A673 (cell line): ENCODE data around the gene TMEM218. TPM values are rescaled to one million over a fixed set of nuclear protein-coding genes. Genes with fewer than 3 reads are reported as not detected.

ENCODE experiments used
- BruUV-seq: library from RNA; stranded (reverse); fragments of 400-500 nt; replicated peaks from 2 replicates; lab custom pipeline; 2021; lab: Mats Ljungman, UMichigan
- CTCF ChIA-PET: fragments of 300-600 bp; sonication (Branson Sonifier 250); formaldehyde crosslinking; loops from one replicate; lab custom pipeline; 2022; ENCODE audit warnings: antibody characterized with exemption; lab: Charles Lee
- POLR2A ChIA-PET: fragments of 300-600 bp; sonication (Branson Sonifier 250); formaldehyde crosslinking; loops from one replicate; lab custom pipeline; 2022; ENCODE audit warnings: antibody characterized with exemption; ENCODE audit not compliant: low non-redundant PET; lab: Charles Lee
- DNase-seq: peaks from one replicate; pipeline ENCODE4 v3.0.0-alpha.2; 2015; ENCODE audit warnings: low spot score
- H3K27ac ChIP-seq: fragments of 200-600 bp; sonication (generic); 2 replicates; pipeline ENCODE4 v1.5.1; 2016; ENCODE audit warnings: mixed run types, low read depth, mild to moderate bottlenecking, mixed read lengths, antibody characterized with exemption, low read length; ENCODE audit not compliant: poor library complexity, severe bottlenecking
- H3K27me3 ChIP-seq: fragments of 200-600 bp; sonication (generic); replicated peaks from 2 replicates; pipeline ENCODE4 v1.6.1; 2017; ENCODE audit warnings: mixed run types, low read depth, mild to moderate bottlenecking, mixed read lengths, antibody characterized with exemption, low read length; ENCODE audit not compliant: insufficient read depth, poor library complexity
- H3K36me3 ChIP-seq: fragments of 200-600 bp; sonication (generic); 2 replicates; pipeline ENCODE4 v1.6.1; 2016; ENCODE audit warnings: mixed run types, mild to moderate bottlenecking, mixed read lengths, antibody characterized with exemption, low read length; ENCODE audit not compliant: insufficient read depth, poor library complexity, severe bottlenecking
- H3K4me1 ChIP-seq: fragments of 200-600 bp; sonication (generic); 2 replicates; pipeline ENCODE4 v1.6.1; 2017; ENCODE audit warnings: mixed run types, mild to moderate bottlenecking, mixed read lengths, antibody characterized with exemption, low read length; ENCODE audit not compliant: insufficient read depth, poor library complexity, severe bottlenecking
- H3K4me3 ChIP-seq: fragments of 200-600 bp; sonication (generic); 2 replicates; pipeline ENCODE4 v1.5.1; 2016; ENCODE audit warnings: low read depth, mixed run types, mild to moderate bottlenecking, mixed read lengths, low read length; ENCODE audit not compliant: poor library complexity, severe bottlenecking
- H3K9me3 ChIP-seq: fragments of 200-600 bp; sonication (generic); 2 replicates; pipeline ENCODE4 v1.6.1; 2016; ENCODE audit warnings: mixed run types, low read depth, mild to moderate bottlenecking, mixed read lengths, antibody characterized with exemption, low read length; ENCODE audit not compliant: poor library complexity, severe bottlenecking
- EZH2 ChIP-seq: fragments of 200-600 bp; sonication (generic); IDR thresholded peaks from 2 replicates; pipeline ENCODE4 v1.6.1; 2017; ENCODE audit warnings: borderline replicate concordance, low read depth, mild to moderate bottlenecking, mixed read lengths, antibody characterized with exemption, low read length; ENCODE audit not compliant: poor library complexity, severe bottlenecking
- intact Hi-C: fragments of 100-400 bp; cut with micrococcal nuclease; formaldehyde crosslinking; loops from one replicate; pipeline ENCODE4 v1.10.0; 2022; ENCODE audit not compliant: unreplicated experiment
- total RNA-seq: library from RNA; stranded (reverse); gene quantifications from 2 replicates; pipeline ENCODE4 v1.2.3, GENCODE V29; 2021
- TF ChIP-seq, protein P1 (sequence below): fragments of 300-800, 200-600 bp; sonication (generic); conservative IDR thresholded peaks from 2 replicates; pipeline ENCODE4 v1.5.1; 2017; ENCODE audit warnings: low read depth, mild to moderate bottlenecking, antibody characterized with exemption, low read length, moderate library complexity, mixed read lengths

Gene TMEM218
- total RNA-seq, 1 experiment from 2014 or later, result 28.8 TPM

- Histone ChIP-seq H3K27ac (no peak overlapping the region), H3K27me3 (peaks cover 5% of the 10 kb centered on the region), H3K4me3 (no peak overlapping the region), H3K4me1 (peaks cover 7% of the 10 kb centered on the region), H3K9me3 (no peaks in the 10 kb centered on the region), H3K36me3 (no peaks in the 10 kb centered on the region)
- no peak for TF ChIP-seq EZH2
- TF ChIP-seq, protein P1, sequence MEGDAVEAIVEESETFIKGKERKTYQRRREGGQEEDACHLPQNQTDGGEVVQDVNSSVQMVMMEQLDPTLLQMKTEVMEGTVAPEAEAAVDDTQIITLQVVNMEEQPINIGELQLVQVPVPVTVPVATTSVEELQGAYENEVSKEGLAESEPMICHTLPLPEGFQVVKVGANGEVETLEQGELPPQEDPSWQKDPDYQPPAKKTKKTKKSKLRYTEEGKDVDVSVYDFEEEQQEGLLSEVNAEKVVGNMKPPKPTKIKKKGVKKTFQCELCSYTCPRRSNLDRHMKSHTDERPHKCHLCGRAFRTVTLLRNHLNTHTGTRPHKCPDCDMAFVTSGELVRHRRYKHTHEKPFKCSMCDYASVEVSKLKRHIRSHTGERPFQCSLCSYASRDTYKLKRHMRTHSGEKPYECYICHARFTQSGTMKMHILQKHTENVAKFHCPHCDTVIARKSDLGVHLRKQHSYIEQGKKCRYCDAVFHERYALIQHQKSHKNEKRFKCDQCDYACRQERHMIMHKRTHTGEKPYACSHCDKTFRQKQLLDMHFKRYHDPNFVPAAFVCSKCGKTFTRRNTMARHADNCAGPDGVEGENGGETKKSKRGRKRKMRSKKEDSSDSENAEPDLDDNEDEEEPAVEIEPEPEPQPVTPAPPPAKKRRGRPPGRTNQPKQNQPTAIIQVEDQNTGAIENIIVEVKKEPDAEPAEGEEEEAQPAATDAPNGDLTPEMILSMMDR, result no peak
- intact Hi-C loops, result no loop called here
- DNase-seq, result no peak
- no TSS peak for BruUV-seq
- ChIA-PET CTCF (interaction anchor here (1.8 to 4.6 kb wide), 2 partner anchors 16 to 49 kb away, joined by 4 to 34 read pairs; no protein-coding TSS in a partner anchor), POLR2A (no interaction called here)
Observed at GRCh38 chr11:125140233-125140632, 28.8 kb upstream of the TMEM218 start.

- peaks cover 7% of the 10 kb centered on the region for H3K27me3 ChIP-seq
- ChIA-PET CTCF (interaction anchor here (0.5 to 1.8 kb wide), 2 partner anchors 16 to 307 kb away, joined by 3 to 4 read pairs; no protein-coding TSS in a partner anchor), POLR2A (no interaction called here)
- peaks cover 7% of the 10 kb centered on the region for H3K4me1 ChIP-seq
- H3K4me3 ChIP-seq, result no peak overlapping the region
- H3K27ac ChIP-seq, result no peak overlapping the region
- intact Hi-C loops, result no loop called here
- no TSS peak for BruUV-seq
- no peak for DNase-seq
- no peaks in the 10 kb centered on the region for H3K9me3 ChIP-seq
- no peaks in the 10 kb centered on the region for H3K36me3 ChIP-seq
- TF ChIP-seq, protein P1, result no peak
- no peak for TF ChIP-seq EZH2
Observed at GRCh38 chr11:125139778-125140177, 28.4 kb upstream of the TMEM218 start.

GRCh38 chr11:125138966-125139365 lies 27.5 kb upstream of the TMEM218 start:
- peaks cover 7% of the 10 kb centered on the region for H3K4me1 ChIP-seq

More at GRCh38 chr11:125138966-125139365, 27.5 kb upstream of the TMEM218 start:
- Histone ChIP-seq H3K9me3 (no peaks in the 10 kb centered on the region), H3K27me3 (peaks cover 7% of the 10 kb centered on the region), H3K27ac (no peak overlapping the region), H3K36me3 (no peaks in the 10 kb centered on the region), H3K4me3 (no peak overlapping the region)
- ChIA-PET POLR2A (no interaction called here), CTCF (interaction anchor here (1.1 kb wide), 1 partner anchor 14 kb away, joined by 9 read pairs; no protein-coding TSS in a partner anchor)
- intact Hi-C loops, result no loop called here
- no peak for DNase-seq
- no peak for TF ChIP-seq EZH2
- TF ChIP-seq, protein P1, result no peak
- no TSS peak for BruUV-seq
